SU-DHL-6 (cell line): ENCODE results near the gene POLA2.

Source experiments
- H2AFZ ChIP-seq: fragments of 200-600 bp; sonication (generic); 2 replicates; pipeline ENCODE4 v1.6.1; 2014; ENCODE audit warnings: low read depth, mild to moderate bottlenecking, moderate library complexity, mixed read lengths, antibody characterized with exemption, low read length; ENCODE audit not compliant: severe bottlenecking
- H3F3A ChIP-seq: fragments of 200-600 bp; shearing (Covaris generic); 2 replicates; pipeline ENCODE4 v1.6.0; 2016; ENCODE audit warnings: antibody characterized with exemption, mild to moderate bottlenecking; ENCODE audit not compliant: insufficient read depth
- H3K27ac ChIP-seq: fragments of 200-600 bp; sonication (generic); 2 replicates; pipeline ENCODE4 v1.5.1; 2016; ENCODE audit warnings: low read depth, mild to moderate bottlenecking, low read length, moderate library complexity, mixed read lengths
- H3K27me3 ChIP-seq: fragments of 200-600 bp; sonication (generic), shearing (Covaris generic); 2 replicates; pipeline ENCODE4 v1.6.0; 2014; ENCODE audit warnings: mild to moderate bottlenecking, low read length
- H3K36me3 ChIP-seq: fragments of 200-600 bp; sonication (generic); 2 replicates; pipeline ENCODE4 v1.6.1; 2014; ENCODE audit warnings: mild to moderate bottlenecking, low read length, mixed read lengths
- H3K4me2 ChIP-seq: fragments of 300-600, 200-600 bp; shearing (Covaris generic), sonication (generic); 2 replicates; pipeline ENCODE4 v1.6.0; 2014; ENCODE audit warnings: low read length, low read depth, mild to moderate bottlenecking; ENCODE audit not compliant: poor library complexity, severe bottlenecking
- H3K4me3 ChIP-seq: fragments of 200-600 bp; sonication (generic); 2 replicates; pipeline ENCODE4 v1.5.1; 2014; ENCODE audit warnings: antibody characterized with exemption, low read length, mild to moderate bottlenecking, mixed read lengths; ENCODE audit not compliant: insufficient read depth, poor library complexity, severe bottlenecking
- H3K79me2 ChIP-seq: fragments of 200-600 bp; sonication (generic); 2 replicates; pipeline ENCODE4 v1.6.1; 2014; ENCODE audit warnings: mild to moderate bottlenecking, low read length, moderate library complexity; ENCODE audit not compliant: insufficient read depth
- H3K9ac ChIP-seq: fragments of 200-600 bp; sonication (generic); 2 replicates; pipeline ENCODE4 v1.7.0; 2014; ENCODE audit warnings: mild to moderate bottlenecking, low read length
- H3K9me2 ChIP-seq: fragments of 200-600 bp; sonication (generic); replicated peaks from 2 replicates; pipeline ENCODE4 v1.6.1; 2014; ENCODE audit warnings: low read length; ENCODE audit not compliant: insufficient read depth
- H3K9me3 ChIP-seq: fragments of 200-600 bp; sonication (generic); 2 replicates; pipeline ENCODE4 v1.6.1; 2014; ENCODE audit warnings: low read length, mixed read lengths; ENCODE audit not compliant: insufficient read depth
- H4K20me1 ChIP-seq: fragments of 200-600 bp; sonication (generic); 2 replicates; pipeline ENCODE4 v1.6.1; 2014; ENCODE audit warnings: low read depth, mild to moderate bottlenecking, antibody characterized with exemption, low read length, moderate library complexity, mixed read lengths
- CTCF ChIP-seq: fragments of 200-600 bp; sonication (generic); IDR thresholded peaks from one replicate; pipeline ENCODE4 v1.5.1; 2017; ENCODE audit warnings: antibody characterized with exemption, mild to moderate bottlenecking, low read length, moderate library complexity; ENCODE audit not compliant: insufficient read depth, poor library complexity, severe bottlenecking
- EZH2phosphoT487 ChIP-seq: fragments of 200-600 bp; sonication (generic), shearing (Covaris generic); conservative IDR thresholded peaks from 2 replicates; pipeline ENCODE4 v1.6.1; 2018; ENCODE audit warnings: mild to moderate bottlenecking, antibody characterized with exemption, low read length, moderate library complexity, mixed read lengths

The POLA2 gene

GRCh38 chr11:65280646-65281045 is 18.9 kb downstream of the POLA2 start:
- no peaks in the 10 kb centered on the region for H3F3A ChIP-seq
- no peaks in the 10 kb centered on the region for H3K27me3 ChIP-seq
- no peaks in the 10 kb centered on the region for H4K20me1 ChIP-seq
- H3K9me3 ChIP-seq = no peaks in the 10 kb centered on the region
- no peaks in the 10 kb centered on the region for H3K9me2 ChIP-seq
- no peak overlapping the region for H2AFZ ChIP-seq
- no peak for TF ChIP-seq EZH2phosphoT487
- TF ChIP-seq CTCF = no peak
- no peak overlapping the region for H3K9ac ChIP-seq
- H3K79me2 ChIP-seq = no peaks in the 10 kb centered on the region
- H3K27ac ChIP-seq = no peak overlapping the region
- no peak overlapping the region for H3K4me2 ChIP-seq
- peaks cover 43% of the 10 kb centered on the region for H3K36me3 ChIP-seq
- no peak overlapping the region for H3K4me3 ChIP-seq

- Histone ChIP-seq H3F3A (no peaks in the 10 kb centered on the region), H3K4me3 (no peak overlapping the region), H3K4me2 (no peak overlapping the region), H3K9ac (no peak overlapping the region), H3K36me3 (peaks cover 19% of the 10 kb centered on the region), H3K79me2 (no peaks in the 10 kb centered on the region), H3K9me3 (no peaks in the 10 kb centered on the region), H3K27ac (no peak overlapping the region), H4K20me1 (no peaks in the 10 kb centered on the region), H2AFZ (no peak overlapping the region), H3K9me2 (no peaks in the 10 kb centered on the region), H3K27me3 (no peaks in the 10 kb centered on the region)
- TF ChIP-seq EZH2phosphoT487 = no peak
Measured at GRCh38 chr11:65286686-65287085, 24.9 kb downstream of the POLA2 start.

- Histone ChIP-seq H3K27ac (no peak overlapping the region), H4K20me1 (no peaks in the 10 kb centered on the region), H3K9ac (no peak overlapping the region), H3K4me3 (no peak overlapping the region), H3K4me2 (no peak overlapping the region), H3K36me3 (peaks cover 13% of the 10 kb centered on the region; the same call in 1 of the 2 replicates), H2AFZ (no peak overlapping the region), H3K79me2 (no peaks in the 10 kb centered on the region), H3K9me3 (no peaks in the 10 kb centered on the region), H3F3A (no peaks in the 10 kb centered on the region), H3K27me3 (no peaks in the 10 kb centered on the region), H3K9me2 (no peaks in the 10 kb centered on the region)
- TF ChIP-seq EZH2phosphoT487 (no peak), CTCF (no peak)
Measured at GRCh38 chr11:65287601-65288000, 25.8 kb downstream of the POLA2 start.

GRCh38 chr11:65288706-65289536 is 27.2 kb downstream of the POLA2 start:
- H3K9me2 ChIP-seq = no peaks in the 10 kb centered on the region
- H3K4me3 ChIP-seq = no peak overlapping the region
- no peak overlapping the region for H3K4me2 ChIP-seq
- H3K36me3 ChIP-seq = peaks cover 11% of the 10 kb centered on the region; the same call in 1 of the 2 replicates
- H2AFZ ChIP-seq = no peak overlapping the region
- no peaks in the 10 kb centered on the region for H3F3A ChIP-seq
- no peak overlapping the region for H3K9ac ChIP-seq
- no peak overlapping the region for H3K27ac ChIP-seq
- H3K27me3 ChIP-seq = no peaks in the 10 kb centered on the region
- TF ChIP-seq EZH2phosphoT487 (no peak), CTCF (no peak)
- no peaks in the 10 kb centered on the region for H3K9me3 ChIP-seq
- H3K79me2 ChIP-seq = no peaks in the 10 kb centered on the region
- no peaks in the 10 kb centered on the region for H4K20me1 ChIP-seq
